ENCODE data around the gene ATAD3C. TPM values are rescaled to one million over a fixed set of nuclear protein-coding genes. Genes with fewer than 3 reads are reported as not detected.

ATAD3C gene
- total RNA-seq, 5 donors from 2014 or later (not counting 1 experiment from before 2014, with no cell fraction given), result 0.59 to 3.1 (median 1.4) TPM

DNA sequence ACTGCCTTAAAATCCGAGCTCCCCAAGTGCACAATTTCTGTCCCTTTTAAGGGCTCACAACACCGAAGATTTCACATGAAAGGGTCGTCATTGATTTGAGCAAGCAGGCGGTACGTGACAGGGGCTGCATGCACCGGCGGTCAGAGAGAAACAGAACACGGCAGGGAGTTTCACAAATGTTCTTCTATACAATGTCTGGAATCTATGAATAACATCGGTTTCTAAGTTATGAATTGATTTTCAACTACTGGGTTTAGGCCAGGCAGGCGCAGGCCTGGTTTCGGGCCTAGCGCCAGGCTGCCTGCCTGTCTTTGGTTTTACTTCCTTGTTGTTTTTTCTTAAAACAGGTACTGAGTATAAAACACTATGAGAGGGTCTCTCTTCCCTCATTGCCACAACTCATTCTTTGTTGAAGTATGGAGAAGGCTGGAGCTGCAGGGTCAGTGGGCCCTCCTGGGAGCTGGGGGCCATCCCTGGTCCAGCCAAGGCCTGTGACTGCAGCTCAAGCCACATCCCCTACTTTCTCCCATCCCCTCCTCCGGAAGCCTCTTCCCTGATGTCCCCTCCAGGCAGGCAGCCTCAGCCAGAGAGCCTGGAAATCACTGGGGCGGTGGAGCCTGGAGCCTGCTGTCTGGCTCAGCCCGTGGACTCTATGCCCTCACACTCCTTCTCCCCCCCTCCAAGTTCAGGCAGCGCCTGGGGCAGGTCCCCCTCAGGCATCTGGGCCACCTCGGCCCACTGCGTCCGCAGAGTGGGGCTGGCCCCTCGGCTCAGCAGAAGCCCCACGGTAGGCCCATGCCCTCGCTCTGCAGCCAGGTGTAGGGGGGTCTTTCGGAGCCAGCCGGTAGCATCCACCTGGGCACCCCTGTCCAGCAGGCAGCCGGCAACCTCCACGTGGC lies 30.8 kb upstream of the ATAD3C start:
- ChIA-PET POLR2A (no interaction called here), CTCF (no interaction called here)
- DNase-seq, result no peak
- no peaks in the 10 kb centered on the region for H3K9me3 Mint-ChIP-seq
- H3K4me1 ChIP-seq (ENCODE audit: control insufficient read depth in 1 of 2, extremely low read depth in 1 of 2, insufficient read depth in 2 of 2, low read length in 2 of 2), result peaks cover 0 to 4% of the 10 kb centered on the region in 2 experiments
- H3K4me3 ChIP-seq (ENCODE audit: control insufficient read depth in 1 of 2, extremely low read depth in 1 of 2, low read length in 1 of 2), result no peak overlapping the region
- H3K9me3 ChIP-seq, result no peaks in the 10 kb centered on the region
- H3K36me3 ChIP-seq (ENCODE audit: control insufficient read depth in 2 of 2, extremely low read depth in 1 of 2, insufficient read depth in 1 of 2, low read length in 1 of 2), result no peaks in the 10 kb centered on the region
- H3K4me3 Mint-ChIP-seq, result peak overlapping the region in 1 of 3 donors; percentile 15
- peaks cover 7 to 24% of the 10 kb centered on the region in 2 donors for H3K27me3 Mint-ChIP-seq
- peaks cover 0 to 38% of the 10 kb centered on the region in 2 experiments for H3K27me3 ChIP-seq (replicated peaks in 1 of 2; ENCODE audit: control insufficient read depth in 2 of 2, extremely low read depth in 1 of 2, insufficient read depth in 2 of 2, low read length in 1 of 2)
- H3K27ac Mint-ChIP-seq, result no peak overlapping the region
- no peak overlapping the region for H3K27ac ChIP-seq (ENCODE audit: low read length)
- no peak for ATAC-seq (replicated peaks in 1 of 4)
- WGBS (ENCODE audit: insufficient coverage), result 90% methylated on average over 20 of the region's 26 CpGs
- no peaks in the 10 kb centered on the region for H3K36me3 Mint-ChIP-seq
- H3K4me1 Mint-ChIP-seq, result peaks cover 0 to 2% (median 0%) of the 10 kb centered on the region in 3 donors

DNA sequence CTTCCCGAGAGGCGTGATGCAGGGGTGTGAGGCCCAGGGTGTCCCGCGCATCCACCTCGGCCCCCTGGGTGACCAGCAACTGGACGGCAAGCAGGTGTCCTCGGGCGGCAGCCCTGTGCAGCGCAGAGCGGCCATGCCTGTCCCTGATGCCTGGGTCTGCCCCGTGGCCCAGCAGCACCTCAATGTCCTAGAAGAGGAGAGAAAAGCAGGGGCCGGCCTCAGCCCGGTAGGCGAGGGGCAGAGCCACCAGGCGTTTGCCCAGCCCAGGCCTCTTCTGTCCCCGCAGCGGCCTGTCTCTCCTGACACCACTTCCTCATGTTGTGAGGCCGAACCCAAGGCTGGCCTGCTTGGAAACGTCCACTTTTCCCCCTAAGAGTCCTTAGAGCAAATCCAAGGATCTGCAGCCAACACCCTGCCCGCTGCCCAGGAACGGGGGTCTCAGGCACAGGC lies 30.1 kb upstream of the ATAD3C start:
- peaks cover 0 to 44% of the 10 kb centered on the region in 2 experiments for H3K27me3 ChIP-seq (replicated peaks in 1 of 2; ENCODE audit: control insufficient read depth in 2 of 2, extremely low read depth in 1 of 2, insufficient read depth in 2 of 2, low read length in 1 of 2)
- Mint-ChIP-seq H3K4me1 (peaks cover 0 to 2% (median 0%) of the 10 kb centered on the region in 3 donors), H3K4me3 (no peak overlapping the region), H3K36me3 (no peaks in the 10 kb centered on the region), H3K9me3 (no peaks in the 10 kb centered on the region), H3K27ac (no peak overlapping the region), H3K27me3 (peaks cover 7 to 24% of the 10 kb centered on the region in 2 donors)
- no peaks in the 10 kb centered on the region for H3K9me3 ChIP-seq
- H3K36me3 ChIP-seq (ENCODE audit: control insufficient read depth in 2 of 2, extremely low read depth in 1 of 2, insufficient read depth in 1 of 2, low read length in 1 of 2), result no peaks in the 10 kb centered on the region
- H3K4me3 ChIP-seq (ENCODE audit: control insufficient read depth in 1 of 2, extremely low read depth in 1 of 2, low read length in 1 of 2), result no peak overlapping the region
- ATAC-seq (replicated peaks in 1 of 4) (no peak), DNase-seq (no peak)
- H3K4me1 ChIP-seq (ENCODE audit: control insufficient read depth in 1 of 2, extremely low read depth in 1 of 2, insufficient read depth in 2 of 2, low read length in 2 of 2), result peaks cover 0 to 4% of the 10 kb centered on the region in 2 experiments
- ChIA-PET CTCF (no interaction called here), POLR2A (no interaction called here)
- 92% methylated on average over 14 of the region's 21 CpGs for WGBS (ENCODE audit: insufficient coverage)
- H3K27ac ChIP-seq (ENCODE audit: low read length), result no peak overlapping the region

DNA sequence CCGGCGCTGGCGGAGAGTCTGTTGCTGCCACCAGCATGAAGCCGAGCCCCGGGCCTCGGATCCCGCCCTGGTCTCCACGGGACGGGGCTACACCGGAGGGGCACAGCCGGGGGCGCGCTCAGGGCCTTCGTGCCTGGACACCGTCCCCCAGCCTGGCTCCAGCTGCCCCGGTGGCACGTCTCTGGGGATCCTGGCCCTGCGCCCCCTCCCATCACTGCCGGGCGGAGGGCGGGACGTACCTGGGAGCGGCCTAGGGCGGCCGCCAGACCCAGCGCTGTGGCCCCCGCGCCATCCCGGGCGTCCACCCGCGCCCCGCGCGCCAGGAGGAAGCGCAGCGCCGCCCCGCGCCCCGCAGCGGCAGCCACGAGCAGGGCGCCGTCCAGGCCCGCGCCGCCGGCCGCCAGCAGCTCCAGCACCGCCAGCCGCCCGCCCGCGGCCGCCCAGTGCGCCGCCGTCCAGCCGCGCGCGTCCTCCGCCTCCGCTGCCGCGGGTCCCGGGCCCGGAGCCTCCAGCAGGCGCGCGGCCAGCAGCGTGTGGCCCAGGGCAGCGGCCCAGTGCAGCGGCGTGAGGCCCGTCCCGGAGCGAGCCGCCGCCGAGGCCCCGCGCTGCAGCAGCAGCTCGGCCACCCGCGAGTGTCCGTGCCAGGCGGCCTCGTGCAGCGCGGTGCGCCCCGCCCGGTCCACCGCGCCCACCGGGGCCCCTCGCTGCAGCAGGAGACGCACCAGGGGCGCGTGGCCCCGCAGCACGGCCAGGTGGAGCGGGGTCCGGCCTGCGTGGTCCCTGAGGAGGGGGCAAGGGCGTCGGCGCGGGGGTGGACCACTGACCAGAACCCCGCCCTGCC lies 29.5 kb upstream of the ATAD3C start:
- Histone ChIP-seq H3K4me1 (ENCODE audit: control insufficient read depth in 1 of 2, extremely low read depth in 1 of 2, insufficient read depth in 2 of 2, low read length in 2 of 2) (peaks cover 0 to 4% of the 10 kb centered on the region in 2 experiments), H3K36me3 (ENCODE audit: control insufficient read depth in 2 of 2, extremely low read depth in 1 of 2, insufficient read depth in 1 of 2, low read length in 1 of 2) (no peaks in the 10 kb centered on the region), H3K27me3 (replicated peaks in 1 of 2; ENCODE audit: control insufficient read depth in 2 of 2, extremely low read depth in 1 of 2, insufficient read depth in 2 of 2, low read length in 1 of 2) (peaks cover 0 to 51% of the 10 kb centered on the region in 2 experiments), H3K27ac (ENCODE audit: low read length) (no peak overlapping the region), H3K4me3 (ENCODE audit: control insufficient read depth in 1 of 2, extremely low read depth in 1 of 2, low read length in 1 of 2) (no peak overlapping the region), H3K9me3 (no peaks in the 10 kb centered on the region)
- ChIA-PET CTCF (no interaction called here), POLR2A (no interaction called here)
- WGBS (ENCODE audit: insufficient coverage), result 21% methylated on average over 95 of the region's 112 CpGs
- H3K4me3 Mint-ChIP-seq, result no peak overlapping the region
- peaks cover 7 to 30% of the 10 kb centered on the region in 2 donors for H3K27me3 Mint-ChIP-seq
- no peak for DNase-seq
- H3K4me1 Mint-ChIP-seq, result peaks cover 0 to 2% (median 0%) of the 10 kb centered on the region in 3 donors
- H3K36me3 Mint-ChIP-seq, result no peaks in the 10 kb centered on the region
- ATAC-seq (replicated peaks in 1 of 4), result peak; percentile 55 to 80 (median 70)
- H3K9me3 Mint-ChIP-seq, result no peaks in the 10 kb centered on the region
- no peak overlapping the region for H3K27ac Mint-ChIP-seq

DNA sequence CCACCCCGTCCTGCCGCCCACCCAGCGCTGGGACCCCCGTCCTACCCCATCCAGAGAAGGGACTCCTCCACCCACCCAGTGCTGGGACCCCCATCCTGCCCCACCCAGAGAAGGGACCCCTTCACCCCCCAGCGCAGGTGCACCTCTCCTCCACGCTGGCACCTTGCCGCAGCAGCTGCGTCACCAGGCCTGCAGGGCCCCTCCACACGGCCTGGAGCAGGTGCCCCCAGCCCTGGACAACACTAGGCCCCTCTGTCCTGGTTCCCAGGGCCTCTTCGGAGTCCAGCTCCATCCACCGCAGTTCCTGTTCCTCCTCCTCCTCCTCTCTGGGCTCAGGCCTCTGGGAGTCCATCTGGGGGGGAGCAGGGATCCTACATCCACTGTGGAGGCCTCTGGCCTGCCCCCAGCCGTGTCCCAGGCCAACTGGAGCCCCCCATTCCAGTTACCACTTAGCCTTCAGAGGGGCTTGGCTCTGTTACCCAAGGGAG lies 28.8 kb upstream of the ATAD3C start:
- peak overlapping the region in 1 of 3 donors; percentile 42 for H3K4me3 Mint-ChIP-seq
- 87% methylated on average over 7 of the region's 12 CpGs for WGBS (ENCODE audit: insufficient coverage)
- Histone ChIP-seq H3K36me3 (ENCODE audit: control insufficient read depth in 2 of 2, extremely low read depth in 1 of 2, insufficient read depth in 1 of 2, low read length in 1 of 2) (no peaks in the 10 kb centered on the region), H3K27me3 (replicated peaks in 1 of 2; ENCODE audit: control insufficient read depth in 2 of 2, extremely low read depth in 1 of 2, insufficient read depth in 2 of 2, low read length in 1 of 2) (peaks cover 0 to 55% of the 10 kb centered on the region in 2 experiments), H3K27ac (ENCODE audit: low read length) (no peak overlapping the region), H3K4me1 (ENCODE audit: control insufficient read depth in 1 of 2, extremely low read depth in 1 of 2, insufficient read depth in 2 of 2, low read length in 2 of 2) (peaks cover 0 to 4% of the 10 kb centered on the region in 2 experiments), H3K9me3 (no peaks in the 10 kb centered on the region), H3K4me3 (ENCODE audit: control insufficient read depth in 1 of 2, extremely low read depth in 1 of 2, low read length in 1 of 2) (no peak overlapping the region)
- peaks cover 0 to 2% (median 0%) of the 10 kb centered on the region in 3 donors for H3K4me1 Mint-ChIP-seq
- H3K9me3 Mint-ChIP-seq, result no peaks in the 10 kb centered on the region
- CTCF ChIA-PET, result no interaction called here
- H3K36me3 Mint-ChIP-seq, result no peaks in the 10 kb centered on the region
- no peak overlapping the region for H3K27ac Mint-ChIP-seq
- POLR2A ChIA-PET, result no interaction called here
- DNase-seq (no peak), ATAC-seq (replicated peaks in 1 of 4) (no peak)
- peaks cover 7 to 31% of the 10 kb centered on the region in 2 donors for H3K27me3 Mint-ChIP-seq

DNA sequence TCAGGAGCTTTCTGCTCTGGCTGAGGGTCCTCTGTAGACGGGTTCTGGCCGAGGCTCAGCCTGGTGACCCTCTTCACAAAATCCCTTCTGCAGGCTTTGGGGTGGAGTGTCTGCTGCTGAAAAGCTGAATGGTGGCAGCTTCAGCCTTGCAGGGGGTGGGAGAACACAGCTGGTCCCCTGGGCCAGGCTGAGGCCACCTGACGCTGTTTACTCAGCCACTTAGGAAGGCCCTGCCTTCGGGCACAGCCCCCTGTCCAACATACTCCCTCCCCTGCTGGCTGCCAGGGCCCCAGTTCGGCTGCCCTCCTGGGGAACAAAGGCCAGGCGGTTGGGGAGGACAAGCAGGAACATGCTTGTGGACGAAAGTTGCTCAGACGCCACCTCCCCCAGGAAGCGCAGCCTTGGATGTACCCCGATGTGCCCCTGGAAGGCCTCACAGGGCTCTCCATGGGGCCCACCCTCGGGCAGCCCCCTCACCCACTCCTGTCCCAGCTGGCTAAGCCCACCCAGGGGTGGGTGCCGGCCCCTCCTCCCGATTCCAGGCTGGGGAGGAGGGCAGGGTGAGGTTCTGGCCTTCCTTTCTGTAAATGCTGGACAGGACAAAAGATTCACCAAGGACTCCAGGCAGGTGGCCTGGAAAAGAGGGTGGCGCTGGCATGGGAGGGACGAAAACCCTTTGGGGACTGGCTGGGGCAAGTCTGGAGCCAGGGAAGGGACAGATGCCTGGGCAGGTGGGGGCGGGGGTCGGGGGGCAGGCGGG lies 28.2 kb upstream of the ATAD3C start, which contains the start of gene ANKRD65:
ANKRD65 (minus strand) TSS at position 130 of the 760 bp plus-strand sequence. CDS start 271 bp downstream, outside the sequence.
- H3K27me3 Mint-ChIP-seq, result peaks cover 7 to 33% of the 10 kb centered on the region in 2 donors
- POLR2A ChIA-PET, result no interaction called here
- H3K36me3 ChIP-seq (ENCODE audit: control insufficient read depth in 2 of 2, extremely low read depth in 1 of 2, insufficient read depth in 1 of 2, low read length in 1 of 2), result no peaks in the 10 kb centered on the region
- H3K27ac ChIP-seq (ENCODE audit: low read length), result no peak within 1 kb of the TSS
- ATAC-seq (replicated peaks in 1 of 4), result no peak
- no peaks in the 10 kb centered on the region for H3K36me3 Mint-ChIP-seq
- H3K9me3 Mint-ChIP-seq, result no peaks in the 10 kb centered on the region
- no peak for DNase-seq
- peak within 1 kb of the TSS in 1 of 3 donors; percentile 42 for H3K4me3 Mint-ChIP-seq
- CTCF ChIA-PET, result no interaction called here
- no peaks in the 10 kb centered on the region for H3K9me3 ChIP-seq
- peaks cover 0 to 6% of the 10 kb centered on the region in 2 experiments for H3K4me1 ChIP-seq (ENCODE audit: control insufficient read depth in 1 of 2, extremely low read depth in 1 of 2, insufficient read depth in 2 of 2, low read length in 2 of 2)
- H3K4me3 ChIP-seq (ENCODE audit: control insufficient read depth in 1 of 2, extremely low read depth in 1 of 2, low read length in 1 of 2), result no peak within 1 kb of the TSS
- no peak within 1 kb of the TSS for H3K27ac Mint-ChIP-seq
- H3K4me1 Mint-ChIP-seq, result peaks cover 0 to 2% (median 0%) of the 10 kb centered on the region in 3 donors
- peaks cover 0 to 60% of the 10 kb centered on the region in 2 experiments for H3K27me3 ChIP-seq (replicated peaks in 1 of 2; ENCODE audit: control insufficient read depth in 2 of 2, extremely low read depth in 1 of 2, insufficient read depth in 2 of 2, low read length in 1 of 2)
- 86% methylated on average over 5 of the region's 18 CpGs for WGBS (ENCODE audit: insufficient coverage)
